NCI-H128 (cell line): Measurements from ENCODE around the gene RECK.
"Not testable (repeated sequence)": the region's sequence is repeated elsewhere in the genome, so short reads cannot be mapped to it uniquely, and the experiment has no call there.

Experiments used
- DNase-seq: peaks from one replicate; lab custom pipeline; 2025; ENCODE audit not compliant: unreplicated experiment; lab: John Stamatoyannopoulos, UW

Gene RECK

DNA sequence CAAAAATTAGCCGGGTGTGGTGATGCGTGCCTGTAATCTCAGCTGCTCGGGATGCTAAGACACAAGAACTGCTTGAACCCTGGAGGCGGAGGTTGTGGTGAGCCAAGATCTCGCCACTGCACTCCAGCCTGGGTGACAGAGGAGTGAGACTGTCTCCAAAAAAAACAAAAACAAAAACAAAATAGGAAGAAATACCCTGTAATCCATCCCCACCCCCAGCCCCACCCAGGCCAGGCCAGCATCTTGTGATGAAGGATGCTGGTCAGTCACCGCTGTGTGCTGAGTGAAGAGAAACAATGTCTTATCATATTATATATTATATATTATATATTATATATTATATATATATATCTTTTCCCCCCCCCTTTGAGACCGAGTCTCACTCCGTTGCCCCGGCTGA lies 117.0 kb downstream of the RECK start:
- no peak for DNase-seq

DNA sequence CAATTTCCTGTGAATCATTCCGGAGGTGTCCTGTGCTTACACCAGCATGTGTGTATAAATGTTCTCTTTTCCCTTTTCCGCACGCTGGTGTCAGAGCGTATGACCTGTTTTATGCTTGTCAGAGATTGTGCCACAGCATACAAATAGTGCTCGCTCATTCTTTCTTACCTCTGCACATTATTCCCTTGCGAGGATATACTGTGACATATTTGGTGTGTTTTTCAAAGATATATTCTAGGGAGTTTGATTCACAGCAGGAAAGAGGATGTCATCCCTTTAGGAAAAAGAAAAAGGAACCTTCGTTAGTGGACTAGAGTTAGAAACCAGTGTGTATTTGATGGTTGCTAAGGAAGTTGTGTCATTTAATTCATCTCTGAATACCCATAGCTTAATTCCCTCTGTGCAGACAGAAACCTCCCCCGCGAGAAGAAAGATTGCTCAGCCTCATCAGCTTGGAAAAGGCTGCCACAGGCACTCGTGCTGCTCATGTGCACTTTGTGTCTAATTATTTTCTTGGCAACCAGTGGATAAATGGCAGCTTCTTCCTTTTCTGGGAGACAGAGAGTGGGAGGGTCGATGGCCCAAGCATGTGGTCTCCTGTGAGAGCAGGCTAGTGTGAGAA lies 117.7 kb downstream of the RECK start:
- no peak for DNase-seq

DNA sequence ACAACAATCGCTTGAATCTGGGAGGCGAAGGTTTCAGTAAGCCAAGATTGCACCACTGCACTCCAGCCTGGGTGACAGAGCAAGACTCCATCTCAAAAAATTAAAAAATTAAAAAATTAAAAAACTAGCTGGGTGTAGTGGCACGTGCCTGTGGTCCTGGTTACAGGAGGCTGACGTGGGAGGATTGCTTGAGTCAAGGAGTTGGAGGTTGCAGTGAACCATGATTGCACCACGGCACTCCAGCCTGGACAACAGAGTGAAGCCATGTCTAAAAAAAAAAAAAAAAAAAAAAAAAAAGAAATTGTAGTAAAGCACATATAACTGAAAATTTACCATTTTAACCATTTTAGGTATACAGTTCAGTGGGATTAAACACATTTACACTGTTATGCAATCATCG lies 119.4 kb downstream of the RECK start:
- no peak for DNase-seq

DNA sequence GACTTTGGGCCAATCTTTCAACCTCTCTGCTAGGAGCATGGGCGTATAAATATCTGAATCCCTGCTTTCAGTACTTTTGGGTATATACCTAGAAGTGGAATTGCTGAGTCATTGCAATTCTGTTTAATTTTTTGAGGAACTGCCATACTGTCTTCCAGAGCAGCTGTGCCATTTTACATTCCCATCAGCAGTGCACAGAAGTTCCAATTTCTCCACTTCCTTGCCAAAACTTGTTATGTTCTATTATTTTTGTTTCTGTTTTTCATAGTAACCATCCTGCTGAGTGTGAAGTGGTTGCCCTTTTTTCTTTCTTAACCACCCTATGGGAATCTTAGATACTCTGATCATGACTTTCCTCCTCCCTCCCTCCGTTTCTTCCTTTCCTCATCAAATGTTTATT lies 121.4 kb downstream of the RECK start:
- DNase-seq = no peak

DNA sequence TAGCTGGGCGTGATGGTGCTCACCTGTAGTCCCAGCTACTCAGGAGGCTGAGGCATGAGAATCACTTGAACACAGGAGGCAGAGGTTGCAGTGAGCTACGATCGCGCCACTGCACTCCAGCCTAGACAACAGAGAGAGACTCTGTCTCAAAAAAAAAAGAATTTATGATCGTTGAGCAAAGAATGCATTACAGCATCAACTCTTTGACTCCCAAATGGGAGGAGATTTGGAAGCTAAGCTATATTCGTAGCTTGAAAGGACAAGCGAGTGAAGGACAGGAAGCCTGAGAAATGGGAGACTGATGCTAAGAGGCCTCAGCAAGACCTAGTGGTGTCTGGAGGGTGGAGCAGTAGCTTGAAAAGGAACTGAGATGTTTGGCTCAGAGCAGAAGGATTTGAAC lies 122.2 kb downstream of the RECK start:
- DNase-seq = no peak

DNA sequence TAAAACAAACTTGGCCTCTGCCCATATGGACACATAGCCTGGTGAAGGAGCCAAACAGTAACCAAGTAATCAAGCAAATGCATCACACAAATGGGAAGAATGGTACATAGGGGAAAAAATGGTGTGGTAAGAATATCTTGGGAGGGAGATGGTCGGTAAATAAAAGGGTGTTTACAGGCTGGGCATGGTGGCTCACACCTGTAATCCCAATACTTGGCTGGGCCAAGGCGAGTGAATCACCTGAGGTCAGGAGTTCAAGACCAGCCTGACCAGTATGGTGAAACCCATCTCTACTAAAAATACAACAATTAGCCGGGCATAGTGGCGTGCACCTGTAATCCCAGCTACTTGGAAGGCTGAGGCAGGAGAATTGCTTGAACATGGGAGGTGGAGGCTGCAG lies 122.8 kb downstream of the RECK start:
- DNase-seq = not testable (repeated sequence)

DNA sequence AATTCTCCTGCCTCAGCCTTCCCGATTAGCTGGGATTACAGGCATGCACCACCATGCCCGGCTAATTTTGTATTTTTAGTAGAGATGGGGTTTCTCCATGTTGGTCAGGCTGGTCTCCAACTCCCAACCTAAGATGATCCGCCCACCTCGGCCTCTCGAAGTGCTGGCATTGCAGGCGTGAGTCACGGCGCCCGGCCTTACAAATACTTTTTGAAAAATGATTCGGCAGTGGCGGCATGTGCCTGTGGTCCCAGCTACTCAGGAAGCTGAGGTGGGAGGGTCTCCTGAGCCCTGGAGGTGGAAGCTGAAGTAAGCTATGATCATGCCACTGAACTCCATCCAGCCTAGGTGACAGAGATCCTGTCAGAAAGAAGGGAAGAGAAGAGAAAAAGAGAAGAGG lies 123.4 kb downstream of the RECK start:
- DNase-seq = not testable (repeated sequence)

DNA sequence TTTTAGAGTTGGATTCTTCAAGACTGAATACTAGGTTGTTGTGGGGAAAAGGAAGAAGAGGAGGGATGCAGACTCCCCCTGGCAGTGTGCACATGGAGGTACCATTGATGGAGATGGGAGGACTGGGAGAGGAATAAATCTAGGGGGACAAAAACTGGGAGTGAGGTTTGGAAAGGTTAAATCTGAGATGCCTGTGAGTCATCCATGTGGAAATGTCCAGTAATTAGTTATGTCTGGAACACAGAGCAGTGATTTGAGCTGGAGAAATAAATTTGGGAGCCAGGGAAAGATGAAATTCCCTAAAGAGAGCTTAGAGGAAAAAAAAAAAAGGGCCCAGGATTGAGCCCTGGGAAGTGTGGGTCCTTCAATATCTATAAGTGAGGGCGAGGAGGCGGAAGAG lies 124.5 kb downstream of the RECK start:
- no peak for DNase-seq

DNA sequence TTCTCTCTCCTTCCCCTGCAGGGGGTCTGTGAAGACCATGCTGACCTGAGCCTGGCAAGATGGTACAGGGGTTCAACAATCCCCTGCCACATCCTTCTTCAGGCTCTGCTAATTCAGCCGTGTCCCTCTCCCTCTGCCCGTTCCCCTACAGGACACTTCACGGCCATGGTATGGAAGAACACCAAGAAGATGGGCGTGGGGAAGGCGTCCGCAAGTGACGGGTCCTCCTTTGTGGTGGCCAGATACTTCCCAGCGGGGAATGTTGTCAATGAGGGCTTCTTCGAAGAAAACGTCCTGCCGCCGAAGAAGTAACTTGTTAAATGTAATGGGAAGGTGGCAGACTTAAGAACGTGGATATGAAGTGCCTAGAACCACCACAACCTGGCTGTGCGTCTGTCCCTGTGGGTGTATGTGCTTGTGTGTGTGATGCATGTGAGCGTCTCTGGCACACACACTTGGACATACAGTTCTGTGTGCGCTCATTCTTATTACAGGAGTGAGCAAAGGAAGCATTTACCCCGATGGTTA lies 125.6 kb downstream of the RECK start:
- DNase-seq = no peak

DNA sequence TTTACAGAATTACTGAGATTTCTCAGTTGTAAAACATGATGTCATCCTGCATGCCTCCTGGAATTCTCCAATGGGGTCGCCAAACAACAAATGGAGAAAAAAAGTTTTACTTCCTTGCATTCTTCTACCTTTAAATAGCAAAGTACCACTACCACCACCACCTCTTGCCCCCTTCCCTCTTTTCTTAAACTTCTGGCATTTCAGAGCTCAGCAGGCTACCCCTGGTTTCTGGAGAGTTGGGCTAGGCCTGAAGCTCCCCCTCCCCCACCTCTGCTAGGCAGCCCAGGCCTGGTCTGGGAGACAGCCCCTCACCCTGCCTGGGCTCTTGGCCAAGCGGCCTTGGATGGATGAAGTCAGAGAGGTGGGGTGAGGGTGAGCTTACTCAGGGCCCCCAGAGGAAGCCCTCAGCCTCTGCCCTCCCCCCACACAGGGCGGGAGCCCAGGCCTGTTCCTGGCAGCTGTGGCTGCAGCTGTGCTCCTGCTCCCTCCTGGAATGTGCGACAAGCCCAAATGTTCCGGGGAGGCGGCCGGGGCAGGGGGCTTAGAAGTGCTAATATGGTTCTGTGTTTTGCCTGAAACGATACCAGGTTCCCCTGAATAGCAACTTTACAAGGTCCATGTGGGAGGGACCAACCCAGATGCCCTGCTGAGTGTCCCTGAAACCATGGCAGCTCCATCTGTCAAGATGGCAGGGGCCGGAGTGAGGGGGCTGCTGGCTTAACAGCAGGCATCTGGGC lies 126.5 kb downstream of the RECK start:
- DNase-seq = no peak

DNA sequence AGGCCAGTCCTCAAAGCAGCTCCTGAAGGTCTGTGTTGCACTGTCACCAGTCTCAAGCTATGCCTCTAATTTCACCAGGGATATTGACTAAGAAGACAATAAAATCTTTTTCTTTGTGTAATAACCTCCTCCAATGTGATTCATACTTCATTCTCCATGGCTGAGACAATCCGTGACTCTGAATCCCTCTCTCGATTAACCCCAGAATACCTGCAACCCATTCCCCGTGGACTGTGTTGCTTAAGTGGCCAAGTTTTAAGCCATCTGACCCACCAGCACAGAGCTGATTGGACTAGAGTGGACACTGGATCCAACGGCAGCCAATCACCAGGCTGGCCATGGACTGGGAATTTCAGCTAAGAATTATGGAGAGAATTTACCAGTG lies 127.1 kb downstream of the RECK start:
- no peak for DNase-seq

DNA sequence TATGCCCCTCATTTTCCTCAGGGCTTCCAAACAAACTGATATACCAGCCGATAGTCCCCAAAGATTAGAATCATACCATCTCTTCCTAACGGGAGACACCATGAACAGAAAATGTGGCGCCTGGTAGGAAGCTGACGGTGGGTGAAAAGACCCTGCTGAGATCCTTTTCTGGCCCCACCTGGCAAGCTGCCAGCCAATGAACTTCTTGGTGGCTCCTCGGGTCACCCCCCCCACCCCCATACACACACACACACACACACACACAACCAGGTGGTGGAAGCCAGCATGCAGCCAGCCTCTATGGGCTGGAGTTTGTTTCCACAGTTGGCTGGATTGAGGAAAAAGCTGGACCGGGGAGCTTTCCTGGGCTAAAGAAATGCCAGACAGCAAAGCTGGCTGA lies 127.7 kb downstream of the RECK start:
- no peak for DNase-seq

DNA sequence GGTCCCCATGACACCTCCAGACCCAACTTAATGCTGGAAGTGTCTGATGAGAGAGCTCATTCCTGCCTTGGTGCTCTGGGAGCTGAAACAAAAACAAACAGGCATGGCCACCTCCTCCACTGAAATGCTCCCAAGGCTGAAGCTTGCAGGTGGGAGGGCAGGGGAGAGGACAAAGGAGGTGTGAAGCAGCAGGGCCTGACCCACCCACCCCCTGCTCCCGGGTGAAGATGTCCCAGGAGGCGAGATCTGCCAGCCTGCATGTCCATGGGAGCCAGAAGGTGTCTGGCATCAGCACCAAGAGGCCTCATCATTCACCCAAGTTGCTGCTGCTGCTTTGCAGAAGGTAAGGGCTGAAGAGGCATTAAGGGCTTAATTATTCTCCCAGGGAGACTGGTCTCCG lies 128.3 kb downstream of the RECK start:
- DNase-seq = no peak

DNA sequence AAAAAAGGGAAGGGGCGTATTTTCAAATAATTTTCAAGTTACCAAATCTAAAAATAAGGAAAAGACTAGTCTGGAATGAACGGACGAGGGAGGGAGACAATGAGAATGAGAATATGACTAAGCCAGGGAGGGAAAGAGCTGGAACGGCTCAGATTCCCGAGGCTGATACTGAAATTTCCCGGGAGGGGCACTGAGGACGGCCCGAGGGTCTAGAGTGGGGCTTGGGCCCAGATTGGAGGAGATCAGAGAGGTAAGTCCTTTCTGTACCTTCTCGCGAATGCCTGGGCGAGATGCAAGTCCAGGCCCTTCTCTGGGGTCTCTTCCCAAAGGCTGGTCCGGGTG lies 129.1 kb downstream of the RECK start:
- no peak for DNase-seq

DNA sequence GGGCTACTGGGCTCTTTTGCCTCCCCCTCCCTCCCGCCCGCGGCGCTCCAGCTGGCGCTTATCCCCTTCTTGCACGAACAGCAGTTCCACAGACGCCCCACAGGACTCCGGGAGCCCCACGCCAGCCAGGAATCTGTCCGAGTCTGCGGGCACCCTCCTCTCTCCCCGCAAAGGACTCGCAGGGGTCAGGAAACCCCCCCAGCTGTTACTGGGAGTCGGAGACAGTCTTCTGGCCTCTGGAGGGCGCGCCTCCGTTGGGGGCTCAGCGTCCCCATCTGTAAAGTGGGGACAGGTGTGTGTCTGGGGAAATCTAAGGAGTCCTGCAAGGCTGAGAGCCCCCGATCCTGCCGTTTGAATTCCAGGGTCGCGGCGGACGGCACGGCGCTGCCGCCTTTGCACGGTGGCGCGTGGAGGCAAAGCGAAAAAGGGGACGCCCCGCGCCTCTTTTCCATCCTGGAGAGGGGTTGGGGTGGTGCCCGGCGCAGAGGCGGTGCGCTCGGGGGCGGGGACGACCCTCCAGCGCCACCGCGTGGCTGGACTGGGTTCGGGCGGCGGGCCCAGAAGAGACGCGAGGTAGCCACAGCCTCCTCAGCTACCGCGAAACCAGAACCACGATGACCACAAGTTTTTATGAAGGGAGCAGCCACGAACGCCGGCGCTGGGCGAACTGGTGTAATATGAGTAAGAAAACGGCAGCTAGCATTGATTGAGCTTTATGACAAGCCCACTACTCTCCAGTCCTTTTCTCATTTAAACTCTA lies 129.6 kb downstream of the RECK start:
- no peak for DNase-seq

DNA sequence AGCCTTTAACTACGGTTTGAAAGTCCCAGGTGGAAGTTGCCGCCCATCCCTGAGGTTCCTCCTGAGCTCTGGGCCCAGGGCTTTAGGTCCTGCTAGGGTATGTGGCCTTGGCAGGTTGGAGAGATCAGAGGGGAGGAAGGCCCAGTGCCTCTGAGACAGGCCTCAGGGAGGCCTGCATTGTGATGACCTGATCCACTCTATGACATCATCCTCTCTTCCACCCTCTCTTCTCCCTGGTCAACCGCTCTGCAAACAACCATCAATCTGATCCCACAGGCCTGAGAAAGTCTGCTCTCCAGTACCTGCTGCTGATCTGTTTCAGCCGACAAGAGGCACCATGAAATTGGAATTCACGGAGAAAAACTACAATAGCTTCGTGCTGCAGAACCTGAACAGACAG lies 132.5 kb downstream of the RECK start, which contains the start of gene CCIN:
CCIN (plus strand) TSS at position 223 of the 400 bp plus-strand sequence; CDS start at position 338, 115 bp downstream.
- no peak for DNase-seq

DNA sequence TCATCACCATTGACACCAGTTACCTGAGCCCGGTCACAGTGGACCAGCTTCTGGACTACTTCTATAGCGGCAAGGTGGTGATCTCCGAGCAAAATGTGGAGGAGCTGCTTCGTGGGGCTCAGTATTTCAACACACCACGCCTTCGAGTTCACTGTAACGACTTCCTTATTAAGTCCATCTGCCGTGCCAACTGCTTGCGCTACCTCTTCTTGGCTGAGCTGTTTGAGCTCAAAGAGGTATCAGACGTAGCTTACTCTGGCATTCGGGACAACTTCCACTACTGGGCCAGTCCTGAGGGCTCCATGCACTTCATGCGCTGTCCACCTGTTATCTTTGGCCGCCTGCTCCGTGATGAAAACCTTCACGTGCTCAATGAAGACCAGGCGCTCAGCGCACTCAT lies 133.0 kb downstream of the RECK start:
- no peak for DNase-seq

DNA sequence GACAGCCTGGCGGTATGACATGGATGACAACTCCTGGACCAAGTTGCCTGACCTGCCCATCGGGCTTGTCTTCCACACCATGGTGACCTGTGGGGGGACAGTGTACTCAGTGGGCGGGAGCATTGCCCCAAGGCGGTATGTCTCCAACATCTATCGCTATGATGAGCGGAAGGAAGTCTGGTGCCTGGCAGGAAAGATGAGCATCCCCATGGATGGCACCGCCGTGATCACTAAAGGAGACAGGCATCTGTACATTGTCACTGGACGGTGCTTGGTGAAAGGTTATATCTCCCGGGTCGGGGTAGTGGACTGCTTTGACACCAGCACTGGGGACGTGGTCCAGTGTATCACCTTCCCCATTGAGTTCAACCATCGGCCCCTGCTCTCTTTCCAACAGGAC lies 133.8 kb downstream of the RECK start:
- DNase-seq = no peak

DNA sequence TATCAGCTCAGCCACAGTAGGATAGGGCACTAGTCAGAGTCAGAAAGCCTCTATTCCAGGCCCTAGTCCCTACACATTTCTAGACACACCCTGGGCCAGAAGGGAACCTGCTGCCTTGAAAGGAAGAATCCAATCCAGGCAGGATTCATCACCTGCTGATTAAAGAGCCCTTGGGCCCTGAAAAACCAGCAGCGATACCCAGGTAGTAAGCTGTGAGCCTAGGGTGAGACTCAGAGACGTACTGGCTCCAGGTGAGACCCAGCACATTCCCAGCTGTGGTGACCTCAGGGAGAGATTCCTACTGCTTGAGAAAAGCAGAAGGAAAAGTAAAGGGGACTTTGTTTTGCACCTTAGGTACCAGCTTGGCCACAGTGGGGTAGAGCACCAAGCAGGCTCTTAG lies 137.1 kb downstream of the RECK start:
- DNase-seq = no peak
